ENCODE results near the gene ACTR3. TPM values are rescaled to one million over a fixed set of nuclear protein-coding genes. Genes with fewer than 3 reads are reported as not detected.

Gene ACTR3
- total RNA-seq, 1 experiment from 2014 or later = 197 TPM

DNA sequence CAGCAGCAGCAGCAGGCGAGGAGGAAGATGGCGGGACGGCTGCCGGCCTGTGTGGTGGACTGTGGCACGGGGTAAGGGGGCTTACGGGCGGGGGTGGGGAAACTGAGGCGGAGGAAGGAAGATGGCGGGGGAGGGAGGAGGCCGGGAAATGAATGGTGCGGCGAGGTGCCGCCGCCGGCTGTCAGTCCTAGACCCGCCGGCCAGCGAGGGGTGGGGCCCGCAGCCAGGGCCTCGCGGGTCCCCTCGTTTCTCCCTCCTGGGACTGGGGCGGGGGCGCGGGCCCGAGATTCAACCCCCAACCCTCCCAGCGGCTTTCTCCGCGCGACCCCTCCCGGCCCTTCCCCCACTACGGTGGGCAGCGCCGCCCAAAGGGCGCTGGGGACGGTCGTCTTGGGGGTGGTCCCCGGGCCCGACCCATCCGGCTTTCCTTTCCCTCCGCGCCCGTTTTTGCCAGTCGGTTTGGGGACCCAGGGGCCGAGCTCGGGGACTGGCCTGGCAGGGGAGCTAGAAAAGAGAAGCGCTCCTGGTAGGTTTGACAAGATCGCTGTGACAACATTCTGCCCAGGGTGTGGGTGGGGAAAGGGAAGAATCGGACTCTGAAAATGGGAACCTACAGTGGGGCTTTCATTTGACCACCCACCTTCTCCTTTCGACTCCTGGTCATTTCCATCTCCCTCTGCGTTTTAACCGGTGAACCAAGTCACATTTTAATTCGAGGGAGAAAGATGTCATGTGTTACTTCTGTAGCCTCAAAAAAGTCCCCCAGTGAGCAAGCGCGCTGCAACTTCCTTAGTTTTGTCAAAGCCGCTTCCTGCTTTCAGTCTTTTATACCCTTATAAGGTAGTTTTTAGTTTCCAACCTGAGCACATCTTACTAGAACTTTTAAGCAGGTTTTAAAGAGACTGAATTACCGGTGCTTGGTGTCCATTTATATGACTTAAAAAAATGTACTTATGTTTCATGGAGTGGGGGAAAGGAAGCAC, 655 bp downstream of the ACTR3 start:
- Histone ChIP-seq H3K27me3 (ENCODE audit: low read length) (no peaks in the 10 kb centered on the region), H3K9me2 (replicated peaks; ENCODE audit: low read length) (no peaks in the 10 kb centered on the region), H2AFZ (ENCODE audit: low read length) (peak overlapping the region; percentile 66), H3K36me3 (ENCODE audit: low read depth, low read length) (peaks cover 2% of the 10 kb centered on the region; the same call in 1 of the 2 replicates), H3K9me3 (ENCODE audit: low read length) (no peaks in the 10 kb centered on the region), H3F3A (ENCODE audit: low read length, unreplicated experiment) (peaks cover 6% of the 10 kb centered on the region), H3K79me2 (ENCODE audit: low read length) (peaks cover 74% of the 10 kb centered on the region), H3K4me2 (ENCODE audit: low read length) (peak overlapping the region; percentile 76), H4K20me1 (ENCODE audit: low read length) (peaks cover 25% of the 10 kb centered on the region), H3K9ac (ENCODE audit: low read length) (peak overlapping the region; percentile 89), H3K4me1 (ENCODE audit: insufficient read depth, low read length) (peaks cover 71% of the 10 kb centered on the region), H3K4me3 (ENCODE audit: low read length) (peak overlapping the region; percentile 75), H3K27ac (ENCODE audit: low read length) (peak overlapping the region; percentile 71)
- DNase-seq (peak; percentile 75), ATAC-seq (peak; percentile 6; the same call in 1 of the 2 replicates)
- intact Hi-C loops (cut with micrococcal nuclease) = loop anchor here (2.0 to 5.0 kb wide), 3 partner anchors 14 to 733 kb away; no protein-coding TSS in a partner anchor
- ChIA-PET CTCF (no interaction called here), POLR2A (ENCODE audit: unreplicated experiment) (interaction anchor here (1.3 kb wide), 1 partner anchor 134 kb away, joined by 16 read pairs; the partner anchor contains the start of gene SLC35F5)
- BruUV-seq (replicated peaks) = TSS peak; percentile 50
- TF ChIP-seq EZH2 (IDR thresholded peaks at IDR 0.05; ENCODE audit: low read length, unreplicated experiment) (no peak), EZH2phosphoT487 (IDR thresholded peaks at IDR 0.05; ENCODE audit: borderline replicate concordance, low read length) (no peak)
- TF ChIP-seq, protein P1, sequence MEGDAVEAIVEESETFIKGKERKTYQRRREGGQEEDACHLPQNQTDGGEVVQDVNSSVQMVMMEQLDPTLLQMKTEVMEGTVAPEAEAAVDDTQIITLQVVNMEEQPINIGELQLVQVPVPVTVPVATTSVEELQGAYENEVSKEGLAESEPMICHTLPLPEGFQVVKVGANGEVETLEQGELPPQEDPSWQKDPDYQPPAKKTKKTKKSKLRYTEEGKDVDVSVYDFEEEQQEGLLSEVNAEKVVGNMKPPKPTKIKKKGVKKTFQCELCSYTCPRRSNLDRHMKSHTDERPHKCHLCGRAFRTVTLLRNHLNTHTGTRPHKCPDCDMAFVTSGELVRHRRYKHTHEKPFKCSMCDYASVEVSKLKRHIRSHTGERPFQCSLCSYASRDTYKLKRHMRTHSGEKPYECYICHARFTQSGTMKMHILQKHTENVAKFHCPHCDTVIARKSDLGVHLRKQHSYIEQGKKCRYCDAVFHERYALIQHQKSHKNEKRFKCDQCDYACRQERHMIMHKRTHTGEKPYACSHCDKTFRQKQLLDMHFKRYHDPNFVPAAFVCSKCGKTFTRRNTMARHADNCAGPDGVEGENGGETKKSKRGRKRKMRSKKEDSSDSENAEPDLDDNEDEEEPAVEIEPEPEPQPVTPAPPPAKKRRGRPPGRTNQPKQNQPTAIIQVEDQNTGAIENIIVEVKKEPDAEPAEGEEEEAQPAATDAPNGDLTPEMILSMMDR (conservative IDR thresholded peaks at IDR 0.05; ENCODE audit: low read depth, low read length) = no peak

DNA sequence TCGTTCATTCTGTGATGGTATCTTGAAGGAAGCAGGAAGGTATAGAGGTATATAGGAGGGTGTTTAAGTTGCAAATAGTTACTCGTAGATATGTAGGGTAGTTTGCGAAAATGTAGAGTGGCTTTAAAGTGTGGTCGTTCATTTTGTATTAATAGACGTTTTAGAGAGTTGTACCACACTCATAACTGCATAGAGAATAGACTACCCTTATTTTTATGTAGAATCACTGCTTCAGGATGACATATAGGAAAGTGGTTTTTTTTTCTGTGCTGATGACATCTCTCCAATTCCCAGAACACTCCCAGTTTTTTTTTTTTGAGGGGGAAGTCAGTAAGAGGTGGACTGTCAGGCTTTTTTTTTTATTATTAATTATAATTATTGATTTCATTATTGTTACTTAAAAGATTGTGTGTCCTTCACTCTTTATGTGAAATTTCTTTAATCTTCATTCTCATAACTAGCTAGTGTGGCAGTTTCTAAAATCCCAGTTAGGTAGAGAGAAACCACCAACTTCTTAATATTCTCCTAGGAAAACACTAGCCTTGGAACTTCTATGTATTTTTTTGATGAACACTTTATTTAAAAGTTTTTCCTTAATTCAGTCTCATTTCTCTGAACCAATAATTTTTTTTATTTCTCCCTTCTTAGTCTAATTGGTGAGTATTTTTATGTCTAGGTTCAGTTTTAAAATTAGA, 1.5 kb downstream of the ACTR3 start:
- no TSS peak for BruUV-seq (replicated peaks)
- H3K4me1 ChIP-seq (ENCODE audit: insufficient read depth, low read length) = peaks cover 68% of the 10 kb centered on the region
- POLR2A ChIA-PET (ENCODE audit: unreplicated experiment) = no interaction called here

More for the DNA sequence above, 1.5 kb downstream of the ACTR3 start:
- intact Hi-C loops (cut with micrococcal nuclease) = loop anchor here (2.0 to 5.0 kb wide), 3 partner anchors 15 to 734 kb away; no protein-coding TSS in a partner anchor
- H3K79me2 ChIP-seq (ENCODE audit: low read length) = peaks cover 83% of the 10 kb centered on the region
- CTCF ChIA-PET = no interaction called here
- DNase-seq (no peak), ATAC-seq (no peak)
- H3K9ac ChIP-seq (ENCODE audit: low read length) = peak overlapping the region; percentile 89
- H2AFZ ChIP-seq (ENCODE audit: low read length) = no peak overlapping the region
- TF ChIP-seq EZH2phosphoT487 (IDR thresholded peaks at IDR 0.05; ENCODE audit: borderline replicate concordance, low read length) (no peak), EZH2 (IDR thresholded peaks at IDR 0.05; ENCODE audit: low read length, unreplicated experiment) (no peak)
- TF ChIP-seq, protein P1 (conservative IDR thresholded peaks at IDR 0.05; ENCODE audit: low read depth, low read length) = no peak
- no peaks in the 10 kb centered on the region for H3K9me2 ChIP-seq (replicated peaks; ENCODE audit: low read length)
- peaks cover 6% of the 10 kb centered on the region for H3F3A ChIP-seq (ENCODE audit: low read length, unreplicated experiment)
- peak overlapping the region; percentile 71 for H3K27ac ChIP-seq (ENCODE audit: low read length)
- H4K20me1 ChIP-seq (ENCODE audit: low read length) = peaks cover 34% of the 10 kb centered on the region
- H3K4me2 ChIP-seq (ENCODE audit: low read length) = peak overlapping the region; percentile 76
- H3K9me3 ChIP-seq (ENCODE audit: low read length) = no peaks in the 10 kb centered on the region
- no peaks in the 10 kb centered on the region for H3K27me3 ChIP-seq (ENCODE audit: low read length)
- H3K36me3 ChIP-seq (ENCODE audit: low read depth, low read length) = peaks cover 2% of the 10 kb centered on the region; the same call in 1 of the 2 replicates
- H3K4me3 ChIP-seq (ENCODE audit: low read length) = peak overlapping the region; percentile 75

Data from PC-3 (cell line).